HepG2 (cell line): ENCODE results near the gene ANKRD65. TPM values are rescaled to one million over a fixed set of nuclear protein-coding genes. Genes with fewer than 3 reads are reported as not detected.

ENCODE experiments used
- ARNT2 ChIP-seq: sonication (generic); formaldehyde crosslinking; IDR thresholded peaks from 2 replicates; pipeline ENCODE4 v1.8.0; 2022; ENCODE audit warnings: mild to moderate bottlenecking, low read depth, missing genetic modification reagents, moderate library complexity
- ATF7-NPFF ChIP-seq: sonication (generic); formaldehyde crosslinking; IDR thresholded peaks from 2 replicates; pipeline ENCODE4 v1.8.1; 2023; ENCODE audit warnings: mild to moderate bottlenecking, low read depth, missing genetic modification reagents, moderate library complexity
- EEA1 ChIP-seq: sonication (generic); formaldehyde crosslinking; IDR thresholded peaks from 2 replicates; pipeline ENCODE4 v1.5.1; 2020; ENCODE audit warnings: mild to moderate bottlenecking, missing genetic modification reagents, borderline replicate concordance
- FOXA1 ChIP-seq, 2 experiments: fragments of 450-650 bp in 1 of 2; sonication (generic) in 1 of 2; formaldehyde crosslinking in 1 of 2; IDR thresholded peaks; 2 replicates each; pipeline versions ENCODE4 v1.4.0 to v1.6.1; 2016 to 2020; ENCODE audit warnings: missing genetic modification reagents in 1 of 2
- JUND ChIP-seq: sonication (generic); formaldehyde crosslinking; IDR thresholded peaks from 2 replicates; pipeline ENCODE4 v1.8.0; 2022; ENCODE audit warnings: mild to moderate bottlenecking, missing genetic modification reagents
- ONECUT2 ChIP-seq: sonication (generic); formaldehyde crosslinking; IDR thresholded peaks from 2 replicates; pipeline ENCODE4 v1.4.0; 2020; ENCODE audit warnings: missing genetic modification reagents
- RFX3 ChIP-seq: IDR thresholded peaks from 2 replicates; pipeline ENCODE4 v1.6.1; 2016; ENCODE audit warnings: missing biosample characterization, missing genetic modification reagents
- TBL1XR1 ChIP-seq: fragments of 150-350 bp; IDR thresholded peaks from 2 replicates; pipeline ENCODE4 v1.6.1; 2014; ENCODE audit warnings: borderline replicate concordance, low read length; ENCODE audit not compliant: partially characterized antibody
- TEAD3 ChIP-seq: optimal IDR thresholded peaks from 2 replicates; pipeline ENCODE3; 2016; ENCODE audit warnings: borderline replicate concordance
- ZBTB37 ChIP-seq: sonication (generic); formaldehyde crosslinking; IDR thresholded peaks from 2 replicates; pipeline ENCODE4 v1.4.0; 2020; ENCODE audit warnings: mild to moderate bottlenecking, missing genetic modification reagents
- ZFYVE20 ChIP-seq: sonication (generic); formaldehyde crosslinking; IDR thresholded peaks from 2 replicates; pipeline ENCODE4 v1.8.0; 2023; ENCODE audit warnings: low read depth, mild to moderate bottlenecking, moderate library complexity, missing genetic modification reagents, borderline replicate concordance
- ZNF160 ChIP-seq: sonication (generic); formaldehyde crosslinking; IDR thresholded peaks from 2 replicates; pipeline ENCODE4 v1.8.0; 2022; ENCODE audit warnings: mild to moderate bottlenecking, inconsistent platforms, missing genetic modification reagents
- ZNF337 ChIP-seq: sonication (generic); formaldehyde crosslinking; IDR thresholded peaks from 2 replicates; pipeline ENCODE4 v1.5.1; 2020; ENCODE audit warnings: missing genetic modification reagents, low read depth, mild to moderate bottlenecking, borderline replicate concordance
- ZNF367 ChIP-seq: sonication (generic); formaldehyde crosslinking; IDR thresholded peaks from 2 replicates; pipeline ENCODE4 v1.4.0; 2020; ENCODE audit warnings: missing genetic modification reagents, borderline replicate concordance
- ZNF407 ChIP-seq: sonication (generic); formaldehyde crosslinking; IDR thresholded peaks from one replicate; pipeline ENCODE4 v1.5.1; 2020; ENCODE audit warnings: mild to moderate bottlenecking, missing genetic modification reagents; ENCODE audit errors: not compliant biosample characterization
- ZNF567 ChIP-seq: sonication (generic); formaldehyde crosslinking; IDR thresholded peaks from 2 replicates; pipeline ENCODE4 v1.8.1; 2023; ENCODE audit warnings: mild to moderate bottlenecking, missing genetic modification reagents, borderline replicate concordance
- ZNF674 ChIP-seq: sonication (generic); formaldehyde crosslinking; IDR thresholded peaks from 2 replicates; pipeline ENCODE4 v1.5.0; 2020; ENCODE audit warnings: low read depth, mild to moderate bottlenecking, missing genetic modification reagents
- polyA plus RNA-seq, 8 experiments: library from polyadenylated mRNA; depleted of rRNA in 3 of 8; stranded (reverse) in 7 of 8; unstranded in 1 of 8; fragments of >200 nt; fragmentation: Illumina TruSeq in 4 of 8; extraction: Trizol in 4 of 8; gene quantifications; 2 replicates each; pipeline versions ENCODE4 v1.2.1 to v1.2.3, GENCODE V29; 2011 to 2016; ENCODE audit warnings: low read depth in 4 of 8, missing spikeins in 1 of 8, mixed read lengths in 1 of 8; ENCODE audit not compliant: insufficient read depth in 1 of 8
- total RNA-seq, 5 experiments: library from RNA; depleted of rRNA; stranded (reverse); fragments of >200 nt; fragmentation: Illumina TruSeq; extraction: Trizol; gene quantifications; 2 replicates each; pipeline ENCODE4 v1.2.3, GENCODE V29; 2016; ENCODE audit warnings: low read depth in 1 of 5
- TF ChIP-seq, protein P1 (sequence below): sonication (generic); formaldehyde crosslinking; IDR thresholded peaks from 2 replicates; pipeline ENCODE4 v1.4.0; 2020; ENCODE audit warnings: missing genetic modification reagents

Gene ANKRD65
- total and polyA plus RNA-seq, 2 of the 13 experiments (the other 11 are each of a cell fraction or from before 2014, with no cell fraction given) = 12.1 to 30.1 TPM

DNA sequence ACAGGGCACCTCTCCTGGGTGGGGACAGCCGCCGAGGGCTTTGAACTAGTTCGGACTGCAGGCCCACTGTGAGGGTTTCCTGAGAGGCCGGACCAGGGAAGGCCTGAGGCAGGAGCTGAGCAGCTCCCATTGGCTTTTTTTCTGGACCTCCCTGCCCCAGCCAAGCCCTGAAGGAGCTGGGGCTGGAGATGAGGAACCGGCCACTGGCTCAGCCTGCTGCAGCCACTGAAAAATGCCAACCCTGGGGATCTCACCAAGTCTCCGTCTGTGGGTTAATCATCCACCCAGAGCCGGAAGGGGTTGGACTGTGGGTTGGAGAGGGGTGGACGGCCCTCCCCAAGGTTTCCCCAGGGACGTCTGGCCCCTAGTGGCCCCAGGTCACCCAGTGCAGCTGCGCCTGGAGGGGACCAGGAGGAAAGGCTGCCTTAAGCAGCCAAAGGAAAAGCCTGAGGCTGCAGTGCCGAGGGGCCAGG, 16.9 kb upstream of the ANKRD65 start (continued):
- TF ChIP-seq ZNF407 (CRISPR knock-in tag) = no peak
- no peak for TF ChIP-seq JUND
- TF ChIP-seq, protein P1, sequence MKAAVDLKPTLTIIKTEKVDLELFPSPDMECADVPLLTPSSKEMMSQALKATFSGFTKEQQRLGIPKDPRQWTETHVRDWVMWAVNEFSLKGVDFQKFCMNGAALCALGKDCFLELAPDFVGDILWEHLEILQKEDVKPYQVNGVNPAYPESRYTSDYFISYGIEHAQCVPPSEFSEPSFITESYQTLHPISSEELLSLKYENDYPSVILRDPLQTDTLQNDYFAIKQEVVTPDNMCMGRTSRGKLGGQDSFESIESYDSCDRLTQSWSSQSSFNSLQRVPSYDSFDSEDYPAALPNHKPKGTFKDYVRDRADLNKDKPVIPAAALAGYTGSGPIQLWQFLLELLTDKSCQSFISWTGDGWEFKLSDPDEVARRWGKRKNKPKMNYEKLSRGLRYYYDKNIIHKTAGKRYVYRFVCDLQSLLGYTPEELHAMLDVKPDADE (CRISPR knock-in tag) = no peak
- no peak for TF ChIP-seq TBL1XR1
- TF ChIP-seq RFX3 (CRISPR knock-in tag) = no peak
- TF ChIP-seq ZBTB37 (CRISPR knock-in tag) = no peak
- no peak for TF ChIP-seq FOXA1 (IDR thresholded peaks at IDR 0.05)
- TF ChIP-seq FOXA1 (CRISPR knock-in tag; IDR thresholded peaks at IDR 0.05) = no peak
- TF ChIP-seq ONECUT2 = no peak
- TF ChIP-seq ARNT2 = no peak
- TF ChIP-seq TEAD3 (CRISPR knock-in tag) = no peak
- TF ChIP-seq ZNF674 (CRISPR knock-in tag) = no peak
- TF ChIP-seq ZFYVE20 (CRISPR knock-in tag) = no peak
- no peak; the same call in 1 of the 2 replicates for TF ChIP-seq ZNF567 (CRISPR knock-in tag)
- TF ChIP-seq ZNF160 (CRISPR knock-in tag) = no peak
- TF ChIP-seq ZNF337 (CRISPR knock-in tag) = no peak
- TF ChIP-seq ZNF367 (CRISPR knock-in tag) = no peak
- no peak for TF ChIP-seq EEA1 (CRISPR knock-in tag)
- TF ChIP-seq ATF7-NPFF (CRISPR knock-in tag) = 0 out of 2 replicates have a peak, but pooled peaks have one; percentile 44
